DMS53 treated with DMSO at 0.1 percent for 48 hours (cell line): ENCODE data around the gene ZFAND3.

Source experiments
- DNase-seq: peaks from one replicate; lab custom pipeline; 2025; ENCODE audit not compliant: unreplicated experiment; lab: John Stamatoyannopoulos, UW

Gene ZFAND3

GRCh38 chr6:38161754-38162492, 342.4 kb downstream of the ZFAND3 start:
- DNase-seq = no peak

DNA sequence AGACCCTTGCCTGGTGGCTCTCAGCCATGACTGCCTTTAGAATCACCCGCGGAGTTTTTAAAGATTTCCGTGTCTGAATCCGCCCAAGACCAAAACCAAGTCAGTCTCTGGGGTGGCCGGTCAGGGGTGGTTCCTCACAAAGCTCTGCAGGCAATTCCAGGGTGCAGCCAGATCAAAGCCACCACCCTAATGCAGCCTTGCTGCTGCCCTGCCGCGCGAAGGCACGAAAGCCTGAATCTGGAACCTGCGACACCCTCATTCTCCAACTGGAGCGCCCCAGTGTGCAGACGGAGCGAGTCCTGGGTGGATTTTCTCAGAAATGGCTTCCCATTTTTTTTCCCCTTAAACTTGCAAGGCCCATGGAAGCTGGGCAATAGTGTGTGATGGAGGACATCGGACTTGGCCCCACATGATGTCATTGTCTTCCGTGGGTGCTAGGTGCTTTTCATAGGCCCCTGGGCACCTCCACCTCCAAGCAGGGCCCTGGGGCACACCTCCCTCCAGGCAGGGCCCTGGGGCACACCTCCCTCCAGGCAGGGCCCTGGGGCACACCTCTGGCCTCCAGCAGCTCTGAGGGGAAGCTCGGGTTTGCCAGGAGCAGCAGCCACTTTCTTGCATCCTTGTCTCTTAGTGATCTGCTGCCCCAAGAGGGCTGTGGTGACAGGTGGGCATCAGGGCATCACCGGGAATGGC, 343.1 kb downstream of the ZFAND3 start:
- no peak for DNase-seq

- no peak for DNase-seq
Measured at GRCh38 chr6:38163186-38164130, 343.9 kb downstream of the ZFAND3 start.

DNA sequence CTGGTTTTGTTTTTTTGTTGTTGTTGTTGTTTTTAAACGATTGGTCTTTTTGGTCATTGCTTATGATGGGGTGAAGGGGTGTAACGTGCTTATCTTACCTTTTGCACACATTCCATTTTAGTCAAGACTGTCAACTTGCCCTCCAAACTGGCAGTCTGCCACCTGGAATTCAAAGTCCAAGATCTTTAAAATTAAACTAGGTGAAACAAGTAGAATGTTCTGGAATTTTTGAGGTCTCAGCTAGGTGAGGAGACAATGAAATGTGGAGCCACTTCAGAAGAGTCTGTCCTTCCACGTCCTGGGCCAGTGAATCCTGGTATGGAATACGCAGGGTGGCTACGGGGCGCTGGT, 344.6 kb downstream of the ZFAND3 start:
- DNase-seq = no peak

GRCh38 chr6:38164671-38165108, 345.2 kb downstream of the ZFAND3 start:
- no peak for DNase-seq

DNA sequence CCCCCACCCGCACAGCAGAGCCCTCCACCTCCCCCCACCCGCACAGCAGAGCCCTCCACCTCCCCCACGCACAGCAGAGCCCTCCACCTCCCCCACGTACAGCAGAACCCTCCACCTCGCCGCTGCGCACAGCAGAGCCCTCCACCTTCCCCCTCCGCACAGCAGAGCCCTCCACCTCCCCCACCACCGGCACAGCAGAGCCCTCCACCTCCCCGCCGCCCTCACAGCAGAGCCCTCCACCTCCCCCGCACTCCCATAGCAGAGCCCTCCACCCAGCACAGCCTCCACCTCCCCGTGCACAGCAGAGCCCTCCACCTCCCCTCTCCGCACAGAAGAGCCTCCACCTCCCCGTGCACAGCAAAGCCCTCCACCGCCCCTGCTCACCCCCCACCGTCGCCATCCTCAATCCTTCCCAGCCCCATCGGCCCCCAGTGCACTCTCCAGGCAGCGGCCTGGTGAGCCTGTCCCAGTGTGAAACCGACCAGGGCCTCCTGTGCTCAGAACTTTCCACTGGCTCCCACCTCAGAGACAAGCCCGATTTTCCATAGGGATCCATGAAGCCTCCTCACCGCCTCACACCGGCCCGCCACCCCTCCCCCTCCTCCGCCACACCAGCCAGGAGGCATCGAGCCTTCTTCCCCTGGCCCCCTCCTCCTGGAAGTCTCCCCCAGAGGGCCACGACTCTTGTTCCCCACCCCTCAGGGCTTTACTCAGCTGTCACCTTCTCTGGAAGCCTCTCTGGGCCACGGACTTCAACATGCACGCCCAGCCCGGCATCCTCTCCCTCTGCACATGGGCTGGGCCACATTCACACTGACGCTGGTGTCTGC, 347.1 kb downstream of the ZFAND3 start:
- DNase-seq = no peak

DNA sequence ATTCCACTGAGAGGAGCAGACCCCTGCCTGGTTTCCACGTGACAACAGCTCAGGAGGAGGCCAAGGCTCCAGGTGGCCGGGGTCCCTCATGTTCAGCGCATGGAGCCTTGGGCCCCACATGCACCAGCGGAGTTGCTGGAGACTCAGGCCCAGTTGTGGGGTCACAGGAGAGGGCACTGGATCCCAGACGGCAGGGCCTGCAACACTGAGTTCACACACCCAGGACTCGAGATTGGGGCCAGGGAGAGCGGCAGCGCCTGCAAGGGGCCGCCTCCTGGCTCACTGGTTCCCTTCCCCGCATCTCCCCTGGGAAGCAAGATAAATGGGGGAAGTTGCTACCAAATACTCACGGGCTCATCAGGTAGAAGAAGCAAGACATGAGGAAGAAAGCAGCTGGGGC, 348.1 kb downstream of the ZFAND3 start:
- DNase-seq = no peak

DNA sequence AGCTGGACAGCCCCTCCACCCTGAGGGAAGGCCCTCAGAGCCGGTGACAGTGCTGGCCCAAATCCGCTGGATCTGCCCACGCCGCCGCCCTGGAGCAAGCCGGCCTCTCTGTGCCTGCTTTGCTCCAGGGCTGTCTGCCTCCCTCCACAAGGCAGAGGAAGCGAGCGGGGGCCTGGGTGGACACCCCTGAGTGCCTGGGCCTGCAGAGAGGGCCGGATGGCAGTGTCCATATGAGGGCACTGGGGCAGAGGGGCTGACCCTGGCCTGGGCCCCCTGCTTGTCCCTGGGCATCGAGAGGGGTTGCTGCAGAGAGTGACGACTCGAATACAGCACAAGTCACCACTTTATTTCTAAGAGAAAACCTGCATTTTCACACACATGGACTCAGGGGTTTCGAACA, 348.6 kb downstream of the ZFAND3 start:
- no peak for DNase-seq

DNA sequence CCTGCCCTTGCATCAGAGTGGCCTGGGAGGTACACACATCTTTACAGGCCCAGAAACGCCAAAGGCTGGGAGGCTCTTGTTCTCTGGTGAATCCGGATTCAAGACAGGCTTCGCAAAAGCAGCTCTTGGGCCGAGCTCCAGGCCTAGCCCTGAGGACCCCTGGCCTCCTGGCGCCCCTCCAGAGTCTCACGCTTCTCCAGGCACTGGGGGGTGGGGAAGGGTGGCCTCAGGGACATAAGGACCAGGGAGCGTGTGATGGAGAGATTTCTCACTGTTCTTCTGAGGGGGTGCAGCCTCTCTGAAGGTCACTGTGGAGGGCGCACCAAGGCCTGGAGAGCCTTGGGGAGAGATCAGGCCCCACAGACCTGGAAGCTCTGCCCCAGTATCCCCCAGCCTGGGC, 349.2 kb downstream of the ZFAND3 start:
- no peak for DNase-seq

DNA sequence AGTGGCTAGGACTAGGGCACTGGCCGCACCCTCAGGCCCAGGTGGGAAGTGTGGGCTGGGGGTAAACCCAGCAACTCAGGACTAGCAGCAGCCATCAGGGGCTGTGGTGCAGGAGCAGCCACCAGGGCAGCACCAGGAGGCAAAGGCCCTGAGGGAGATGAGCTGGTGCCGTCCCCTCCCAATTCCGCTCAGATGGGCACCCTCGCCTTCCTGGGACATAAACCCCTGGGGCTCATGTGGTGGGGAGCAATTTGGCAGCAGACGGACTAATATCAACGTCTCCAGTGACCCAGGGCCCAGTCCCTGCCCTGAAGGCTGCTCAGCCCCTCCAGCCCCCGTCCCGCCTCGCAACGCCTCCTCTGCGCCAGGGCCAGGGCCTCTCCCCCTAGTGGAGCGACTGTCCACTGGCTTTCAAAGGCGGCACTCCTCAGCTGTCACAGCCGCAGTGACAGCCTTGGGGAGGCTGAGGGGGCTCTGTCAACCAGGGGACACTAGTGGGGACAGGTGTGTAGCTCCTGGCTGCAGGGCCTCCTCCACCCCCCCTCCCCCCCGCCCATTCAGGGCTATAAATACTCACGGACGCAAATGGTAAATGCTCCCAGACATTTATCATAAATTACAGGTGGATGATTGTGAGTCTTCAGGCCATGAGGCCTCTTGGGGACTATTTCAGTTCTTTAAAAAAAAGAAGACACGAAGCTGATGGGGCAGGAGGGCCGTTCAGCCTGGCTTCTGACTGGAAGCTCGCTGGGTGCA, 349.9 kb downstream of the ZFAND3 start:
- no peak for DNase-seq

GRCh38 chr6:38169977-38170526, 350.5 kb downstream of the ZFAND3 start:
- DNase-seq = peak; percentile 79

- DNase-seq = no peak
Measured at GRCh38 chr6:38170666-38171355, 351.3 kb downstream of the ZFAND3 start.

DNA sequence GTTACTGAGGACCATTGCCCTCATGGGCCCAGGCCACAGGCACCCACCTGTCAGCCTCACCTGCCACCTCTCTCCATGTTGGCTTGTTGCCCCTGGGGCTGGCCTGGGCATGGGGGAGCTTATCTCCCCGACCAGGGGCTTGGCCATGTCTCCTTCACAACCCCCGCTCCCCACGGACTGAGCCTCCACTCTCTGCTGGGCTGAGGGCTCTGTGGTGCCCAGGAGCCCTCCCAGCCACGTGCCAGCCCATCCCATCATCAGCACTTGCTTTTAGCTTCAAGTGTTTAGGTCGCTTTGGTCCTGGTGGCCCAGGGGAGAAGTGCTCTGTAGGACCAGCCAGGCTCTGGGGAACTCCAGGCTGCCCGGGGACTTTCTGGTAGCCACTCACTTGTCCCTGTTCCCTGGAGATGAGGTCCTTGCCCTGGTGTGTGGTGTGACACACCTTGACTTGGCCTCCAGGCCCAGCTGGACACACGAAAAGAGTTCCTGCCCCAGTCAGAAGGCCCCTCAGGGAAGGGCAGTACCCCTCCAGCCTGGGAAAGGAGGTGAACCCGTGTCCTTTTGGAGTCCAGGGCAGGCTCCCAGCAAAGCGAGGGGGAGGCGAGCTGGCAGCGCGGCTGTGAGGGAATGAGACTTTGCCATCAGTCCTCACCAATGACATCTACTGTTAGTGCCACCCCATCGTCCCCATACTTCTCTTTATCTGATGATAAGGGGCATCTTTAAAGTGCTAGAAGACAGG, 352.6 kb downstream of the ZFAND3 start:
- DNase-seq = no peak

- DNase-seq = no peak
Measured at GRCh38 chr6:38172739-38173410, 353.3 kb downstream of the ZFAND3 start.

- DNase-seq = no peak
Measured at GRCh38 chr6:38173909-38174308, 354.4 kb downstream of the ZFAND3 start.

- no peak for DNase-seq
Measured at GRCh38 chr6:38174315-38174714, 354.8 kb downstream of the ZFAND3 start.

GRCh38 chr6:38174806-38175495, 355.4 kb downstream of the ZFAND3 start:
- no peak for DNase-seq
